ENCODE results near the gene ECM1.

DNA sequence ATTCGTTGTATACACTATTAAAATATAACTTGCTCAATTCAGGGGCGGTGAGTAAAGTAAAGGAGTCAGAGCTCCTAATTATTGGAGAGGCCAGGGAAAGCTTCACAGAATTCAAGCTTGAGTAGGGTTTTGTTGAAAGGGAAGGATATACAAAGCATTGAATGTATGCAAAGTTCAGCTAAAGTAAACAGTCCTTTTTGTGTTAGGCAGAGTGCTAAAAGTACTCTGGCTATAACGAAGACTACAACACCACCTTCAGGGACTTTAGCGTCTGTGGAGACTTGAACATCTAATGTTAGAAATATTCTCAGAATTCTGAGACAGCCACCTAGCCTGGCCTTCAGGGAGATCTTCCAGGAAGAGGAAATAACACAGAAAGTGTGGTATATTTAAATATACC, 8.7 kb downstream of the ECM1 start:
- TF ChIP-seq POLR2A (IDR thresholded peaks at IDR 0.05; ENCODE audit: low read depth, low read length) (no peak), GATA2 (IDR thresholded peaks at IDR 0.05; ENCODE audit: insufficient read depth, insufficient read length, low read depth, low read length) (no peak), POLR2AphosphoS5 (IDR thresholded peaks at IDR 0.05; ENCODE audit: insufficient read depth, low read depth, low read length) (no peak), EZH2 (IDR thresholded peaks at IDR 0.05; ENCODE audit: borderline replicate concordance, low read depth, low read length, severe bottlenecking) (no peak), FOS (IDR thresholded peaks at IDR 0.05; ENCODE audit: borderline replicate concordance, insufficient read depth, low read length) (no peak), MYC (IDR thresholded peaks at IDR 0.05; ENCODE audit: low read depth, low read length) (no peak), JUN (IDR thresholded peaks at IDR 0.05; ENCODE audit: borderline replicate concordance, insufficient read depth, insufficient read length, low read depth) (no peak)
- TF ChIP-seq, protein P1, sequence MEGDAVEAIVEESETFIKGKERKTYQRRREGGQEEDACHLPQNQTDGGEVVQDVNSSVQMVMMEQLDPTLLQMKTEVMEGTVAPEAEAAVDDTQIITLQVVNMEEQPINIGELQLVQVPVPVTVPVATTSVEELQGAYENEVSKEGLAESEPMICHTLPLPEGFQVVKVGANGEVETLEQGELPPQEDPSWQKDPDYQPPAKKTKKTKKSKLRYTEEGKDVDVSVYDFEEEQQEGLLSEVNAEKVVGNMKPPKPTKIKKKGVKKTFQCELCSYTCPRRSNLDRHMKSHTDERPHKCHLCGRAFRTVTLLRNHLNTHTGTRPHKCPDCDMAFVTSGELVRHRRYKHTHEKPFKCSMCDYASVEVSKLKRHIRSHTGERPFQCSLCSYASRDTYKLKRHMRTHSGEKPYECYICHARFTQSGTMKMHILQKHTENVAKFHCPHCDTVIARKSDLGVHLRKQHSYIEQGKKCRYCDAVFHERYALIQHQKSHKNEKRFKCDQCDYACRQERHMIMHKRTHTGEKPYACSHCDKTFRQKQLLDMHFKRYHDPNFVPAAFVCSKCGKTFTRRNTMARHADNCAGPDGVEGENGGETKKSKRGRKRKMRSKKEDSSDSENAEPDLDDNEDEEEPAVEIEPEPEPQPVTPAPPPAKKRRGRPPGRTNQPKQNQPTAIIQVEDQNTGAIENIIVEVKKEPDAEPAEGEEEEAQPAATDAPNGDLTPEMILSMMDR (IDR thresholded peaks at IDR 0.05; ENCODE audit: extremely low read depth in 1 of 2, insufficient read depth in 1 of 2, low read depth in 1 of 2, low read length in 2 of 2): no peak
- TF ChIP-seq, protein P2, sequence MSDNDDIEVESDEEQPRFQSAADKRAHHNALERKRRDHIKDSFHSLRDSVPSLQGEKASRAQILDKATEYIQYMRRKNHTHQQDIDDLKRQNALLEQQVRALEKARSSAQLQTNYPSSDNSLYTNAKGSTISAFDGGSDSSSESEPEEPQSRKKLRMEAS (IDR thresholded peaks at IDR 0.05; ENCODE audit: insufficient read depth, insufficient read length): no peak
